Activated CD4-positive, alpha-beta memory T cell treated with anti-CD3 and anti-CD28 coated beads, Interleukin-2, amount 10 ng/mL, durations not matched to agents 7 days and 5 days (primary cell): ENCODE measurements around the gene CEACAM5. TPM values are rescaled to one million over a fixed set of nuclear protein-coding genes. Genes with fewer than 3 reads are reported as not detected.
"Not testable (repeated sequence)": the region's sequence is repeated elsewhere in the genome, so short reads cannot be mapped to it uniquely, and the experiment has no call there.

Experiments
- CTCF ChIA-PET: fragments of 350-600 bp; sonication (Branson Sonifier 250); formaldehyde crosslinking; loops from one replicate; lab custom pipeline; 2021; ENCODE audit warnings: antibody characterized with exemption, inconsistent platforms; lab: Charles Lee
- POLR2A ChIA-PET: fragments of 350-600 bp; sonication (Branson Sonifier 250); formaldehyde crosslinking; loops from one replicate; lab custom pipeline; 2021; ENCODE audit warnings: antibody characterized with exemption; lab: Charles Lee
- DNase-seq: peaks from one replicate; pipeline ENCODE4 v3.0.0-alpha.2; 2020
- H3K27ac Mint-ChIP-seq: one replicate; pipeline ENCODE4 v1.8.0; 2021; ENCODE audit warnings: mild to moderate bottlenecking, mixed read lengths
- H3K27me3 Mint-ChIP-seq: one replicate; pipeline ENCODE4 v1.8.0; 2021; ENCODE audit warnings: mixed read lengths
- H3K36me3 Mint-ChIP-seq: one replicate; pipeline ENCODE4 v1.8.0; 2021; ENCODE audit warnings: low read depth, mixed read lengths
- H3K4me1 Mint-ChIP-seq: one replicate; pipeline ENCODE4 v1.8.0; 2021; ENCODE audit warnings: mixed read lengths
- H3K4me3 Mint-ChIP-seq: one replicate; pipeline ENCODE4 v1.8.0; 2021; ENCODE audit warnings: mild to moderate bottlenecking, mixed read lengths
- H3K9me3 Mint-ChIP-seq: one replicate; pipeline ENCODE4 v1.8.0; 2021; ENCODE audit warnings: mixed read lengths
- total RNA-seq, 2 experiments: library from RNA; stranded (reverse); gene quantifications; one replicate each; pipeline ENCODE4 v1.2.3, GENCODE V29; 2021

The CEACAM5 gene
- total RNA-seq, 2 experiments from 2014 or later = not detected

DNA sequence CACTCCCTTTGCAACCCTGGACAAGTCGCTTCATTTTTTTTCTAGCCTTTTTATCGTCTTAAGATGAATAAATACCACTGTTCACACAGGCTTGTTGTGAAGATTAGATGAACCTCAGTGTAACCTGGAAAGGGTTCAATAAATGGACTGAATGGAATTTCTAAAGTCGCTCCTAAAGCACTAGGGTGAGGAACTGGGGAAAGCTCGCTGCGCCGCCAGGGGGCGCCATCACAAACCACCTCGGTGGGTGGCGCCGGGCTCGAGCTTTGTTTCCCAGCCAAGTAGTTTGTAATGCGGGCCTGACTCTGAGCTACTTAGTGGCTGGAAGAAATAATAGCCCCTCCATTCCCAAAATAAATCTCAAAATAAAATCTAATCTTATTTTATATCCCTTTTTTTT lies 44.7 kb downstream of the CEACAM5 start:
- CTCF ChIA-PET = interaction anchor here (0.6 to 5.7 kb wide), 44 partner anchors 8 to 1917 kb away, joined by 3 to 139 read pairs (median 4); partner anchors contain the start of gene CEACAM3
- Mint-ChIP-seq H3K27ac (no peak overlapping the region), H3K9me3 (no peaks in the 10 kb centered on the region), H3K36me3 (no peaks in the 10 kb centered on the region), H3K4me1 (peaks cover 3% of the 10 kb centered on the region), H3K4me3 (no peak overlapping the region), H3K27me3 (peaks cover 42% of the 10 kb centered on the region)
- POLR2A ChIA-PET = interaction anchor here (1.2 kb wide), 1 partner anchor 32 kb away, joined by 8 read pairs; no protein-coding TSS in a partner anchor
- DNase-seq = peak; percentile 72

DNA sequence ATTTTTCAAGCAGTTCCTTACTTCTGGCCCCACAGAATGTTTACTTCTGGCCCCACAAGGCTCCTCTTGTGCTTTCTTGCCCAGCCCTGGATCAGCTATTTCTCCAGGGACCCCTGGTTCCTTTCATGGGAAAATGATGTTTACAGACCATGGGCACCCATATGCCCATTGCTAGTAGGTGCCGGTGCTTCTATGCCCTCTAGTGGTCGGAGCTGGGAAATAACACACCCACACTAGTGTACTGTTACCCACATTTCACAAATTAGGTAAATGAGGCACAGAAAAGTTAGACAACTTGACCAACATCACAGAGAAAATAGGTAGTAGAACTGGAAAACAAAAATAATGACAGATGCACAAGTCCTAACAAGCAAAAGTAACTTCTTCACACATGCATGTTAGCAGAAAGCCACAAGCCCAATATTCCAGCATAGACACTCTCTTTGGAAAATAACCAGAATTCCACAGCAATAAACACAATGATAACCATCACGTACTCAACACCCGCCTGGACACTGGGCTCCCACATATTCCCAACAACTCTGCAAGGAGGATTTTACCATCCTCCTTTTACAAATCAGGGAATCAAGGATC lies 45.6 kb downstream of the CEACAM5 start:
- POLR2A ChIA-PET = no interaction called here
- Mint-ChIP-seq H3K9me3 (no peaks in the 10 kb centered on the region), H3K4me3 (no peak overlapping the region), H3K36me3 (no peaks in the 10 kb centered on the region), H3K27ac (no peak overlapping the region), H3K27me3 (peaks cover 35% of the 10 kb centered on the region), H3K4me1 (peaks cover 3% of the 10 kb centered on the region)
- CTCF ChIA-PET = interaction anchor here (0.8 to 5.7 kb wide), 32 partner anchors 9 to 935 kb away, joined by 3 to 139 read pairs (median 5); partner anchors contain the start of gene CEACAM3
- DNase-seq = peak; percentile 71

DNA sequence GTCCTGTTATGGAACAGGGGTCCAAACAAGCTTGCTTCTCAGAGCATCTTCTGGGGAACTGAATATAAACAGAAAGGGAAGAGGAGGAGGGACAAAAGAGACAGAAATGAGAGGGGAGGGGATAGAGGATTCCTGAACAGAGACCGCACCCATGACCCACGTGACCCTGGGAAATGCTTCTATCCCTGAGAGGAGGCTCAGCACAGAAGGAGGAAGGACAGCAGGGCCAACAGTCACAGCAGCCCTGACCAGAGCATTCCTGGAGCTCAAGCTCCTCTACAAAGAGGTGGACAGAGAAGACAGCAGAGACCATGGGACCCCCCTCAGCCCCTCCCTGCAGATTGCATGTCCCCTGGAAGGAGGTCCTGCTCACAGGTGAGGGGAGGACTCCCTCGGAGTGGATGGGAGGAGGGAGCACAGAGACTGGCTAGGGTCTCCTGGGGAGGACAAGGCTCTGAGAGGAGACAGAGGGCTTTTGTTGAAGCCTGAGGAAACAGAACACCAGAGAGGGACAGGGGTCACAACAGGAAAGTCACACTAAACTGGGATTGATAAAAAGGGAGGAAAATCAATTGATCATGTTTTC lies 47.0 kb downstream of the CEACAM5 start, which contains the start of gene CEACAM6:
TSS of gene CEACAM6 (plus strand) at position 203 of the 586 bp plus-strand sequence. CDS start at position 312, 109 bp downstream.
- Mint-ChIP-seq H3K4me3 (no peak within 1 kb of the TSS), H3K4me1 (peaks cover 3% of the 10 kb centered on the region), H3K27me3 (peaks cover 42% of the 10 kb centered on the region), H3K27ac (no peak within 1 kb of the TSS), H3K9me3 (no peaks in the 10 kb centered on the region), H3K36me3 (no peaks in the 10 kb centered on the region)
- ChIA-PET CTCF (interaction anchor here (0.8 to 5.7 kb wide), 6 partner anchors 12 to 49 kb away, joined by 3 to 139 read pairs (median 24); no protein-coding TSS in a partner anchor), POLR2A (no interaction called here)
- no peak for DNase-seq

DNA sequence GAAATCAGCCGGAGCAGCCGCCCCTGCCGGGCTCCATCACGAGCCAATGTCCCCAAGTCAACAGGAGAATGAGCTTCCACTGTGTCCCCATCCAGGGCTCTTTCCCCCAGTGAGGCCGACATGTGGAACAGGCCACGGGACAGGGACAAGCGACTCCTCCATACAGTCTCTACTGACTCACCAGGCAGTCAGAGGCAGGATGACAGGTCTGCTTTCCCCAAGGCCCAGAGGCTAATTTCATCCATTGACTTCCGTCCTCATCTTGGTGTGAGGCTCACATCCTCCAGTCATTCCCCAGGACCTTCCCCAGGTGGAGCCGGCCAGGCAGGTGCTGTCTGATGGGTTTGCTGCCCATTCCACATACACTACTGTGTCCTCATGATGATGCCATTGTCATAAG lies 50.4 kb downstream of the CEACAM5 start:
- Mint-ChIP-seq H3K4me1 (peaks cover under 1% of the 10 kb centered on the region), H3K36me3 (no peaks in the 10 kb centered on the region), H3K9me3 (no peaks in the 10 kb centered on the region), H3K27ac (no peak overlapping the region), H3K4me3 (no peak overlapping the region), H3K27me3 (peaks cover 50% of the 10 kb centered on the region)
- DNase-seq = no peak
- CTCF ChIA-PET = interaction anchor here (0.9 kb wide), 1 partner anchor 11 kb away, joined by 4 read pairs; no protein-coding TSS in a partner anchor
- POLR2A ChIA-PET = no interaction called here

DNA sequence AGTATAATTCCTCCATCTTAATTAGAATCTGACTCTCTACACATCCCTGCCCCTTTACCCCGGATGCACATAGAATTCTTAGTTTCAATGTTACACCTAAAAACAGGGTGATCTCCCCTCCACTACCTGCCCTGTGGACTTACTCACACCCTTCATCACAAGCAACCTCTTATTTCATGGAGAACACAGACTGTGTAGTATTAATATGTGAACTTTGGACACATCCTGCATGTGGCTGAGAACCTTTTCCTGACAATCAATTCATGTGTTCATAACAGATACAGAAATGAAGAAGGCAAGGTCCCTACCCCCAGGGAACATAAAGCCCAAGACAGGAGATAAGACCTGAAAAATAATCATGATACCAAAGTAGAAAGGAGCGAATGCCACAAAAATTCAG lies 58.7 kb downstream of the CEACAM5 start:
- no peak overlapping the region for H3K27ac Mint-ChIP-seq
- no peaks in the 10 kb centered on the region for H3K9me3 Mint-ChIP-seq
- H3K4me3 Mint-ChIP-seq = no peak overlapping the region
- H3K4me1 Mint-ChIP-seq = peaks cover 1% of the 10 kb centered on the region
- CTCF ChIA-PET = interaction anchor here (0.9 to 1.8 kb wide), 3 partner anchors 12 to 15 kb away, joined by 3 to 9 read pairs (median 3); no protein-coding TSS in a partner anchor
- POLR2A ChIA-PET = no interaction called here
- H3K27me3 Mint-ChIP-seq = peaks cover 57% of the 10 kb centered on the region
- no peaks in the 10 kb centered on the region for H3K36me3 Mint-ChIP-seq
- DNase-seq = no peak

DNA sequence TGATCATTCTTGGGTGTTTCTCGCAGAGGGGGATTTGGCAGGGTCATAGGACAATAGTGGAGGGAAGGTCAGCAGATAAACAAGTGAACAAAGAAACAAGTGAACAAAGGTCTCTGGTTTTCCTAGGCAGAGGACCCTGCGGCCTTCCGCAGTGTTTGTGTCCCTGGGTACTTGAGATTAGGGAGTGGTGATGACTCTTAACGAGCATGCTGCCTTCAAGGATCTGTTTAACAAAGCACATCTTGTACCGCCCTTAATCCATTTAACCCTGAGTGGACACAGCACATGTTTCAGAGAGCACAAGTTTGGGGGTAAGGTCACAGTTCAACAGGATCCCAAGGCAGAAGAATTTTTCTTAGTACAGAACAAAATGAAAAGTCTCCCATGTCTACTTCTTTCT lies 59.7 kb downstream of the CEACAM5 start:
- H3K4me1 Mint-ChIP-seq, DNase-seq, H3K27ac Mint-ChIP-seq, H3K4me3 Mint-ChIP-seq, H3K36me3 Mint-ChIP-seq, H3K9me3 Mint-ChIP-seq, POLR2A ChIA-PET: not testable (repeated sequence)
- peaks cover 56% of the 10 kb centered on the region for H3K27me3 Mint-ChIP-seq
- CTCF ChIA-PET = interaction anchor here (0.9 to 1.8 kb wide), 3 partner anchors 13 to 16 kb away, joined by 3 to 9 read pairs (median 3); no protein-coding TSS in a partner anchor

DNA sequence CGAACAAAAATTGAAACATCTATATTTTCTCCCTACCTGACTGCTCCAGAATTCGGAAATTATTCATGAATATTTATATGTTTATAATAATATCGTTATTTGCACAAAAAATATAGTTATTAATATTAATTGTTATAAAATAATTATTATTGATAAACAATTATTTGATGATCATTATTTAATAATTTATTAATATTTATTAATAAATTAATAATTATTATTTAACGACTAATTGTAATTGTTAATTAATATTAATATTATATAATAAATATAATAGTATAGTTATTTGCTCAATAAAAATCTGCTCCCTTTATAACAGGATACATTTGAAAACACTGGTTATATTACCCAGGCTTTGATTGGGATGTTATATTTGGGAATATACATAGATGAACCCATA lies 61.2 kb downstream of the CEACAM5 start:
- Mint-ChIP-seq H3K27me3 (peaks cover 59% of the 10 kb centered on the region), H3K9me3 (no peaks in the 10 kb centered on the region), H3K4me1 (peaks cover 18% of the 10 kb centered on the region), H3K27ac (no peak overlapping the region), H3K36me3 (no peaks in the 10 kb centered on the region), H3K4me3 (no peak overlapping the region)
- ChIA-PET CTCF (interaction anchor here (1.1 to 2.5 kb wide), 3 partner anchors 16 to 265 kb away, joined by 5 to 9 read pairs (median 5); no protein-coding TSS in a partner anchor), POLR2A (no interaction called here)
- no peak for DNase-seq

DNA sequence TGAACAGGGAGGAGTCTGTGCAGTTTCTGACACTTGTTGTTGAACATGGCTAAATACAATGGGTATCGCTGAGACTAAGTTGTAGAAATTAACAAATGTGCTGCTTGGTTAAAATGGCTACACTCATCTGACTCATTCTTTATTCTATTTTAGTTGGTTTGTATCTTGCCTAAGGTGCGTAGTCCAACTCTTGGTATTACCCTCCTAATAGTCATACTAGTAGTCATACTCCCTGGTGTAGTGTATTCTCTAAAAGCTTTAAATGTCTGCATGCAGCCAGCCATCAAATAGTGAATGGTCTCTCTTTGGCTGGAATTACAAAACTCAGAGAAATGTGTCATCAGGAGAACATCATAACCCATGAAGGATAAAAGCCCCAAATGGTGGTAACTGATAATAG lies 63.0 kb downstream of the CEACAM5 start:
- ChIA-PET POLR2A (interaction anchor here (1.0 kb wide), 1 partner anchor 88 kb away, joined by 4 read pairs; the partner anchor contains the start of gene RPS19), CTCF (interaction anchor here (1.1 to 7.5 kb wide), 4 partner anchors 13 to 23 kb away, joined by 3 to 69 read pairs (median 7); partner anchors contain the start of gene CEACAM6)
- H3K9me3 Mint-ChIP-seq = no peaks in the 10 kb centered on the region
- no peak overlapping the region for H3K27ac Mint-ChIP-seq
- no peaks in the 10 kb centered on the region for H3K36me3 Mint-ChIP-seq
- peaks cover 56% of the 10 kb centered on the region for H3K27me3 Mint-ChIP-seq
- no peak for DNase-seq
- peaks cover 27% of the 10 kb centered on the region for H3K4me1 Mint-ChIP-seq
- no peak overlapping the region for H3K4me3 Mint-ChIP-seq

DNA sequence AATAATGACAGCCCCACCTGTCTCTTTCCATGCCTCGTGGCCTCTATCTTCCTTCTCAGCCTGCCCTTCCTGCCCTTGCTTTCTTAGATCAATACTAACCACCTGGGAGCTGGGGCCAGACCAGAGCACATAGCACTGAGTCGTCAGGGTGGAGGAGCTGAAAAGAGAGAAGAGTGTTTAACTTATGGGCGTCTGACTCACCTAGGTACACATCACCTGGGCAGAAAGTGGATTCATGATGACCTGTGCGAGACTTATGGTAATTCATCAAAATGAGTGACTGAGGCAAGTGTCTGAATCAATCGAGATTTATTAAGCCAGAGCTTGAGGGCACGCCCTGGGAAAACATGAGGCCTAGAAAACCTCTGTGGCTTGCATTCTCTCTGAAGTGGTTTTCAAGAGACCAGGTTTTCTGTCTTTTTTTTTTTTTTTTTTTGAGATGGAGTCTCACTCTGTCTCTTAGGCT lies 66.1 kb downstream of the CEACAM5 start:
- H3K27ac Mint-ChIP-seq = peak overlapping the region; percentile 21
- no peaks in the 10 kb centered on the region for H3K9me3 Mint-ChIP-seq
- H3K4me1 Mint-ChIP-seq = peaks cover 27% of the 10 kb centered on the region
- CTCF ChIA-PET = interaction anchor here (0.7 to 7.5 kb wide), 8 partner anchors 10 to 380 kb away, joined by 3 to 69 read pairs (median 4); partner anchors contain the start of gene CEACAM6
- no peaks in the 10 kb centered on the region for H3K36me3 Mint-ChIP-seq
- POLR2A ChIA-PET = interaction anchor here (2.0 kb wide), 1 partner anchor 10 kb away, joined by 6 read pairs; no protein-coding TSS in a partner anchor
- H3K4me3 Mint-ChIP-seq = no peak overlapping the region
- DNase-seq = peak; percentile 52
- peaks cover 72% of the 10 kb centered on the region for H3K27me3 Mint-ChIP-seq

DNA sequence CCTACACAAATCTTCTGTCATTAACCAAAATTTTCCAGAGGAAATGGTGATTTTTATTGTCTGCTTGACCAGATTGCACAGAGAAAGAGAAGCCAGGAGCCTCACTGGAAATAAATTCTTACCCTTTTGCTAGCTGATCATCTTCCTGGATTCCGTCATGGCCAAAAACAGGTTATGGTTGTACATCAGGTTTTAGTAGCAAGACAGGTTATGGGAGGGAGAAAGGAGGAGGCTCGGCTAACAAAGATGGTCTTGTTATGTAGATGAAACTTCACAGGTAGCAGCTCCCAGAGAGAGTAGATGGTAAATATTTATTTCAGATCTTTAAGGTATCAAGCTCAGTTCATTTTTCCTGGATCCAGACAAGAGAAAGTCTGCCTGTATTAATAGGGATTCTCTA lies 68.3 kb downstream of the CEACAM5 start:
- H3K4me1 Mint-ChIP-seq = peaks cover 25% of the 10 kb centered on the region
- H3K4me3 Mint-ChIP-seq = no peak overlapping the region
- no peaks in the 10 kb centered on the region for H3K36me3 Mint-ChIP-seq
- POLR2A ChIA-PET = no interaction called here
- no peak overlapping the region for H3K27ac Mint-ChIP-seq
- CTCF ChIA-PET = interaction anchor here (1.2 to 7.5 kb wide), 4 partner anchors 17 to 70 kb away, joined by 4 to 69 read pairs (median 8); partner anchors contain the start of genes CEACAM3 and CEACAM6
- H3K9me3 Mint-ChIP-seq = no peaks in the 10 kb centered on the region
- peaks cover 77% of the 10 kb centered on the region for H3K27me3 Mint-ChIP-seq
- DNase-seq = no peak
